HG03521 (cell line): Measurements from ENCODE around the gene TTL.
A peak's percentile ranks its signal among the peaks of the same experiment; 100 is the strongest.

Source experiments
- ATAC-seq: cut with Tn5 transposase; IDR thresholded peaks from one replicate; pipeline ENCODE4 v1.9.1; 2021; ENCODE audit warnings: mild to moderate bottlenecking, moderate library complexity; ENCODE audit not compliant: unreplicated experiment

The TTL gene

GRCh38 chr2:112580084-112580483 is 98.1 kb downstream of the TTL start:
- ATAC-seq, result no peak

- no peak for ATAC-seq
Measured at GRCh38 chr2:112582314-112582746, 100.4 kb downstream of the TTL start.

- no peak for ATAC-seq
Measured at GRCh38 chr2:112583497-112584133, 101.7 kb downstream of the TTL start.

GRCh38 chr2:112584134-112584890 is 102.4 kb downstream of the TTL start, which contains the start of gene CHCHD5:
TSS of gene CHCHD5 (plus strand) at chr2:112584609. CDS start at chr2:112584648, 39 bp downstream.
- ATAC-seq, result peak; percentile 85

- ATAC-seq, result no peak
Measured at GRCh38 chr2:112584891-112585250, 102.9 kb downstream of the TTL start.

GRCh38 chr2:112585400-112585799 is 103.4 kb downstream of the TTL start:
- no peak for ATAC-seq

- ATAC-seq, result no peak
Measured at GRCh38 chr2:112585873-112586464, 104.0 kb downstream of the TTL start.

GRCh38 chr2:112588611-112589045 is 106.7 kb downstream of the TTL start:
- ATAC-seq, result no peak
